Gastroesophageal sphincter (tissue), 3 donors: ENCODE measurements around the gene KCNMB3.

Experiments used
- POLR2AphosphoS5 ChIP-seq: sonication (generic); formaldehyde crosslinking; IDR thresholded peaks from one replicate; pipeline ENCODE4 v1.6.1; 2017; ENCODE audit warnings: antibody characterized with exemption
- TF ChIP-seq, protein P1 (sequence below), 4 experiments: fragments of 200-600 bp in 2 of 4; fragments of 450-650 bp in 2 of 4; sonication (generic) in 1 of 4; IDR thresholded peaks; one replicate each; pipeline ENCODE4 v1.5.1; 2017 to 2019; ENCODE audit warnings: antibody characterized with exemption in 4 of 4, mild to moderate bottlenecking in 2 of 4, moderate library complexity in 2 of 4

DNA sequence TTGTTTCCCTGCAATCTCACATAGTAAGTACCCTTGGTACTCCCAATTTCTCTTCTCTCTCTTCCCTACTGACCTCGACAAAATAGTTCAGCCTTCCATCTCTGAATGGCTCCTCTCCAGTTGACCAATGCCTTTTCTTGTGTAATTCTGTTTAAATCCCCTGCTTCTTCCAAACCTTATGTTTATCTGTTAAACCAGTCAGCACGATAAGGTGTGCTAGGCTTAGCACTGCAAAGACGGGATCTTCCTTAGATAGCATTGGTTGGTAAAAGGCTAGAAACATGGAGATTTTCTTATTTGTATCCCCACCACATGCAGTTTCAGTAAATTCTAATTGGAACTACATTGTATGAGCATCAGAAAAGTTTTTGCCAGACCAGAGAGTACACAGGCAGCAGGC, 25.8 kb upstream of the KCNMB3 start:
- TF ChIP-seq, protein P1, sequence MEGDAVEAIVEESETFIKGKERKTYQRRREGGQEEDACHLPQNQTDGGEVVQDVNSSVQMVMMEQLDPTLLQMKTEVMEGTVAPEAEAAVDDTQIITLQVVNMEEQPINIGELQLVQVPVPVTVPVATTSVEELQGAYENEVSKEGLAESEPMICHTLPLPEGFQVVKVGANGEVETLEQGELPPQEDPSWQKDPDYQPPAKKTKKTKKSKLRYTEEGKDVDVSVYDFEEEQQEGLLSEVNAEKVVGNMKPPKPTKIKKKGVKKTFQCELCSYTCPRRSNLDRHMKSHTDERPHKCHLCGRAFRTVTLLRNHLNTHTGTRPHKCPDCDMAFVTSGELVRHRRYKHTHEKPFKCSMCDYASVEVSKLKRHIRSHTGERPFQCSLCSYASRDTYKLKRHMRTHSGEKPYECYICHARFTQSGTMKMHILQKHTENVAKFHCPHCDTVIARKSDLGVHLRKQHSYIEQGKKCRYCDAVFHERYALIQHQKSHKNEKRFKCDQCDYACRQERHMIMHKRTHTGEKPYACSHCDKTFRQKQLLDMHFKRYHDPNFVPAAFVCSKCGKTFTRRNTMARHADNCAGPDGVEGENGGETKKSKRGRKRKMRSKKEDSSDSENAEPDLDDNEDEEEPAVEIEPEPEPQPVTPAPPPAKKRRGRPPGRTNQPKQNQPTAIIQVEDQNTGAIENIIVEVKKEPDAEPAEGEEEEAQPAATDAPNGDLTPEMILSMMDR (IDR thresholded peaks at IDR 0.05) = no peak
- no peak for TF ChIP-seq POLR2AphosphoS5
